AG04450 (cell line): Measurements from ENCODE around the gene ETDC. TPM values are rescaled to one million over a fixed set of nuclear protein-coding genes. Genes with fewer than 3 reads are reported as not detected.
"Not testable (repeated sequence)": the region's sequence is repeated elsewhere in the genome, so short reads cannot be mapped to it uniquely, and the experiment has no call there.

Source experiments
- CTCF ChIA-PET: fragments of 300-600, 350-600 bp; formaldehyde crosslinking; extraction: SDS; loops from one replicate; lab custom pipeline; 2022; ENCODE audit warnings: antibody characterized with exemption, inconsistent platforms; lab: Charles Lee
- POLR2A ChIA-PET: fragments of 350-600 bp; formaldehyde crosslinking; extraction: SDS; loops from one replicate; lab custom pipeline; 2021; ENCODE audit warnings: antibody characterized with exemption, inconsistent platforms; lab: Yijun Ruan, JAX
- DNase-seq: peaks from one replicate; pipeline ENCODE4 v3.0.0-alpha.2; 2011; ENCODE audit warnings: low read depth, low spot score
- H3K27ac ChIP-seq: one replicate; pipeline ENCODE4 v1.5.1; 2012; ENCODE audit warnings: low read depth, low read length, control low read depth
- H3K27me3 ChIP-seq: one replicate; pipeline ENCODE4 v1.6.0; 2012; ENCODE audit warnings: low read length; ENCODE audit not compliant: control insufficient read depth, insufficient read depth
- H3K4me3 ChIP-seq: 2 replicates; pipeline ENCODE4 v1.5.1; 2011; ENCODE audit warnings: mild to moderate bottlenecking, low read depth, low read length, control low read depth
- H3K9me3 ChIP-seq: 2 replicates; pipeline ENCODE4 v1.5.1; 2012; ENCODE audit warnings: low read length; ENCODE audit not compliant: control insufficient read depth, insufficient read depth
- CTCF ChIP-seq: IDR thresholded peaks from 2 replicates; pipeline ENCODE4 v1.5.1; 2011; ENCODE audit warnings: low read depth, low read length, control low read depth, inconsistent platforms
- polyA minus RNA-seq: library from RNA; depleted of rRNA, polyadenylated mRNA; stranded (reverse); fragments of >200 nt; gene quantifications from 2 replicates; pipeline ENCODE4 v1.2.3, GENCODE V29; 2011; rRNA and poly(A)+ RNA removed
- polyA plus RNA-seq: library from polyadenylated mRNA; depleted of rRNA; stranded (reverse); fragments of >200 nt; gene quantifications from 2 replicates; pipeline ENCODE4 v1.2.3, GENCODE V29; 2011; rRNA removed

ETDC gene
- polyA plus RNA-seq (not detected in 2 replicates), polyA minus RNA-seq (not detected in 2 replicates)

- TF ChIP-seq CTCF, result no peak
- Histone ChIP-seq H3K27ac (no peak within 1 kb of the TSS), H3K9me3 (no peaks in the 10 kb centered on the region), H3K27me3 (no peaks in the 10 kb centered on the region), H3K4me3 (no peak within 1 kb of the TSS)
- CTCF ChIA-PET, result no interaction called here
- no peak for DNase-seq
- POLR2A ChIA-PET, result no interaction called here
Measured at GRCh38 chrX:135309430-135309923, at the start of gene ETDC. Gene ETDC, plus strand, starts transcription at chrX:135309480. Its CDS starts 0 bp downstream, at chrX:135309480.

GRCh38 chrX:135260976-135261375, 48.3 kb upstream of the ETDC start:
- H3K9me3 ChIP-seq, H3K27me3 ChIP-seq, DNase-seq, POLR2A ChIA-PET, H3K27ac ChIP-seq, H3K4me3 ChIP-seq, CTCF ChIA-PET: not testable (repeated sequence)

GRCh38 chrX:135263376-135263775, 45.9 kb upstream of the ETDC start:
- H3K9me3 ChIP-seq, CTCF ChIA-PET, POLR2A ChIA-PET: not testable (repeated sequence)

GRCh38 chrX:135264206-135264605, 45.1 kb upstream of the ETDC start:
- no peak for TF ChIP-seq CTCF
- no peak overlapping the region for H3K4me3 ChIP-seq
- no peaks in the 10 kb centered on the region; the same call in 1 of the 2 replicates for H3K9me3 ChIP-seq
- no peak for DNase-seq
- POLR2A ChIA-PET, result no interaction called here
- CTCF ChIA-PET, result no interaction called here
- no peak overlapping the region for H3K27ac ChIP-seq
- H3K27me3 ChIP-seq, result no peaks in the 10 kb centered on the region

More at GRCh38 chrX:135263376-135263775, 45.9 kb upstream of the ETDC start:
- not testable (repeated sequence) for H3K4me3 ChIP-seq, DNase-seq, H3K27ac ChIP-seq, H3K27me3 ChIP-seq

- no peak for TF ChIP-seq CTCF
Measured at GRCh38 chrX:135273162-135273561, 36.1 kb upstream of the ETDC start.

GRCh38 chrX:135275973-135276372, 33.3 kb upstream of the ETDC start:
- POLR2A ChIA-PET, result no interaction called here
- no peak for TF ChIP-seq CTCF
- Histone ChIP-seq H3K27me3 (no peaks in the 10 kb centered on the region), H3K9me3 (no peaks in the 10 kb centered on the region), H3K4me3 (no peak overlapping the region), H3K27ac (no peak overlapping the region)
- no peak for DNase-seq
- CTCF ChIA-PET, result no interaction called here

More at GRCh38 chrX:135273162-135273561, 36.1 kb upstream of the ETDC start:
- ChIA-PET CTCF (no interaction called here), POLR2A (no interaction called here)
- Histone ChIP-seq H3K27ac (no peak overlapping the region), H3K4me3 (no peak overlapping the region), H3K27me3 (no peaks in the 10 kb centered on the region), H3K9me3 (no peaks in the 10 kb centered on the region)
- no peak for DNase-seq
